PC-9 (cell line): ENCODE results near the gene CTSW. TPM values are rescaled to one million over a fixed set of nuclear protein-coding genes. Genes with fewer than 3 reads are reported as not detected.

ENCODE experiments used
- BruUV-seq: library from RNA; stranded (reverse); fragments of 400-500 nt; replicated peaks from 2 replicates; lab custom pipeline; 2021; lab: Mats Ljungman, UMichigan
- CTCF ChIA-PET: fragments of 300-600 bp; sonication (Branson Sonifier 250); formaldehyde crosslinking; loops from one replicate; lab custom pipeline; 2022; ENCODE audit warnings: antibody characterized with exemption; lab: Charles Lee
- POLR2A ChIA-PET: fragments of 300-600 bp; sonication (Branson Sonifier 250); formaldehyde crosslinking; loops from one replicate; lab custom pipeline; 2022; ENCODE audit warnings: antibody characterized with exemption; ENCODE audit not compliant: unreplicated experiment; lab: Charles Lee
- DNase-seq, 2 experiments: peaks; one replicate each; pipeline versions ENCODE4 v3.0.0 to v3.0.0-alpha.2; 2015 to 2022; ENCODE audit warnings: mixed read lengths in 1 of 2
- H2AFZ ChIP-seq: fragments of 200-600 bp; sonication (generic); 2 replicates; pipeline ENCODE4 v1.8.1; 2017; ENCODE audit warnings: antibody characterized with exemption
- H3F3A ChIP-seq: fragments of 200-600 bp; sonication (generic); 2 replicates; pipeline ENCODE4 v1.8.1; 2017; ENCODE audit warnings: antibody characterized with exemption, mild to moderate bottlenecking, low read depth; ENCODE audit not compliant: insufficient read depth
- H3K27ac ChIP-seq: fragments of 200-600 bp; sonication (generic); 2 replicates; pipeline ENCODE4 v1.6.1; 2016; ENCODE audit warnings: mixed run types
- H3K27me3 ChIP-seq: fragments of 200-600 bp; sonication (generic); 2 replicates; pipeline ENCODE4 v1.6.1; 2016; ENCODE audit warnings: low read depth, mixed run types; ENCODE audit not compliant: insufficient read depth
- H3K36me3 ChIP-seq: fragments of 200-600 bp; sonication (generic); 2 replicates; pipeline ENCODE4 v1.6.1; 2016; ENCODE audit warnings: low read depth, mixed run types
- H3K4me1 ChIP-seq: fragments of 200-600 bp; sonication (generic); replicated peaks from 2 replicates; pipeline ENCODE4 v1.6.1; 2016; ENCODE audit warnings: mixed run types; ENCODE audit not compliant: insufficient read depth
- H3K4me2 ChIP-seq: fragments of 200-600 bp; sonication (generic); 2 replicates; pipeline ENCODE4 v1.6.1; 2017; ENCODE audit warnings: mixed run types
- H3K4me3 ChIP-seq: fragments of 200-600 bp; sonication (generic); 2 replicates; pipeline ENCODE4 v1.6.1; 2016; ENCODE audit warnings: mixed run types
- H3K79me2 ChIP-seq: fragments of 200-600 bp; sonication (generic); 2 replicates; pipeline ENCODE4 v1.6.1; 2017; ENCODE audit warnings: low read depth, mixed run types
- H3K9me2 ChIP-seq: fragments of 200-600 bp; sonication (generic); 2 replicates; pipeline ENCODE4 v1.8.1; 2017; ENCODE audit warnings: mild to moderate bottlenecking; ENCODE audit not compliant: insufficient read depth
- H3K9me3 ChIP-seq: fragments of 200-600 bp; sonication (generic); 2 replicates; pipeline ENCODE4 v1.8.1; 2016; ENCODE audit warnings: low read depth; ENCODE audit not compliant: insufficient read depth
- H4K20me1 ChIP-seq: fragments of 200-600 bp; sonication (generic); 2 replicates; pipeline ENCODE4 v1.8.1; 2017; ENCODE audit not compliant: insufficient read depth
- CTCF ChIP-seq: fragments of 200-600 bp; sonication (generic); conservative IDR thresholded peaks from 2 replicates; pipeline ENCODE4 v1.6.1; 2017; ENCODE audit warnings: mixed run types, antibody characterized with exemption, mild to moderate bottlenecking, moderate library complexity
- EZH2 ChIP-seq: fragments of 200-600 bp; sonication (generic); IDR thresholded peaks from 2 replicates; pipeline ENCODE4 v1.8.0; 2017; ENCODE audit warnings: antibody characterized with exemption, low read depth
- intact Hi-C: fragments of 100-400 bp; cut with micrococcal nuclease; formaldehyde crosslinking; loops from one replicate; pipeline ENCODE4 v1.10.0; 2022; ENCODE audit not compliant: unreplicated experiment
- total RNA-seq: library from RNA; stranded (reverse); gene quantifications from 2 replicates; pipeline ENCODE4 v1.2.3, GENCODE V29; 2021

The CTSW gene
- total RNA-seq, 1 experiment from 2014 or later = not detected

DNA sequence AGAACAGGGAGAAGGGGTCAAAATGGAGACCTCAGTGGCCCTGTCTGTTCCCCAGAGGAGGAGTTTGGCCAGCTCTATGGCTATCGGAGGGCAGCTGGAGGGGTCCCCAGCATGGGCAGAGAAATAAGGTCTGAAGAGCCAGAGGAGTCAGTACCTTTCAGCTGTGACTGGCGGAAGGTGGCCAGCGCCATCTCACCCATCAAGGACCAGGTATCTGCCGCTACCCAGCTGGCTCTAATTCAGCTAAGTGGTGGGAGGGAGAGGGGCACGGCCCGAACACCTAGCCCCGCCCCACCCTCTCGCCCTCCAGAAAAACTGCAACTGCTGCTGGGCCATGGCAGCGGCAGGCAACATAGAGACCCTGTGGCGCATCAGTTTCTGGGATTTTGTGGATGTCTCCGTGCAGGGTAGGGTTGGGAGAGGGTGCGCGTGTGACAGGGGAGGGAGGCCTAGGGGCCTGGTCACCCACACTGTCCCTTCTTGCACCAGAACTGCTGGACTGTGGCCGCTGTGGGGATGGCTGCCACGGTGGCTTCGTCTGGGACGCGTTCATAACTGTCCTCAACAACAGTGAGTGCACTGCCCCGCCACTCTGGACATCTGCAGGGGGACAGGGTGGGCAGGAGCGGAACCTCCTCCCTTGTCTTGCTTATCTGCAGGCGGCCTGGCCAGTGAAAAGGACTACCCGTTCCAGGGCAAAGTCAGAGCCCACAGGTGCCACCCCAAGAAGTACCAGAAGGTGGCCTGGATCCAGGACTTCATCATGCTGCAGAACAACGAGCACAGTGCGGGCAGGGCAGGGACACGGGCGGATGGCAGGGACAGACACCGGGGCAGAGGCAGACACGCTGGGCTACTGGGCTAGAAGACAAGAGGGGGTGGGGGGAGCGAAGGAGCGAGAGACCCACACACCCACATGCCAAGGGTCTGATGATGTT lies 2.8 kb downstream of the CTSW start:
- CTCF ChIA-PET = interaction anchor here (0.7 to 1.1 kb wide), 2 partner anchors 109 to 216 kb away, joined by 3 read pairs; no protein-coding TSS in a partner anchor
- peaks cover 10% of the 10 kb centered on the region; the same call in 1 of the 2 replicates for H3K4me1 ChIP-seq
- TF ChIP-seq CTCF = no peak
- TF ChIP-seq EZH2 = no peak
- H3K4me3 ChIP-seq = no peak overlapping the region
- no peak overlapping the region for H3K4me2 ChIP-seq
- no peaks in the 10 kb centered on the region for H3K9me2 ChIP-seq
- no peaks in the 10 kb centered on the region for H4K20me1 ChIP-seq
- H3K27me3 ChIP-seq = no peaks in the 10 kb centered on the region
- no peak for DNase-seq
- H3K9me3 ChIP-seq = no peaks in the 10 kb centered on the region
- peaks cover 18% of the 10 kb centered on the region; the same call in 1 of the 2 replicates for H3K36me3 ChIP-seq
- peaks cover 11% of the 10 kb centered on the region for H3K79me2 ChIP-seq
- intact Hi-C loops = loop anchor here (10.0 kb wide), 1 partner anchor 182 kb away; no protein-coding TSS in a partner anchor
- H3K27ac ChIP-seq = no peak overlapping the region
- H2AFZ ChIP-seq = no peak overlapping the region
- H3F3A ChIP-seq = peaks cover 23% of the 10 kb centered on the region; the same call in 1 of the 2 replicates
- POLR2A ChIA-PET = interaction anchor here (0.6 kb wide), 1 partner anchor 8 kb away, joined by 5 read pairs; no protein-coding TSS in a partner anchor
- BruUV-seq = no TSS peak

- CTCF ChIA-PET = interaction anchor here (1.1 to 1.9 kb wide), 2 partner anchors 108 to 171 kb away, joined by 3 to 11 read pairs; partner anchors contain the start of gene KAT5
- Histone ChIP-seq H3K27ac (no peak overlapping the region), H3K9me2 (no peaks in the 10 kb centered on the region), H3K4me3 (no peak overlapping the region), H2AFZ (no peak overlapping the region), H3K9me3 (no peaks in the 10 kb centered on the region), H3K4me2 (no peak overlapping the region), H3K79me2 (peaks cover 16% of the 10 kb centered on the region), H3K4me1 (peaks cover 12% of the 10 kb centered on the region; the same call in 1 of the 2 replicates), H3K27me3 (no peaks in the 10 kb centered on the region), H3K36me3 (peaks cover 18% of the 10 kb centered on the region; the same call in 1 of the 2 replicates), H3F3A (peaks cover 31% of the 10 kb centered on the region; the same call in 1 of the 2 replicates), H4K20me1 (no peaks in the 10 kb centered on the region)
- BruUV-seq = no TSS peak
- POLR2A ChIA-PET = no interaction called here
- no peak for DNase-seq
- no peak for TF ChIP-seq CTCF
- no peak for TF ChIP-seq EZH2
- intact Hi-C loops = loop anchor here (10.0 kb wide), 1 partner anchor 182 kb away; no protein-coding TSS in a partner anchor
These were observed 3.6 kb downstream of the CTSW start for GRCh38 chr11:65883058-65883761.
